Measurements from ENCODE around the gene KSR1. TPM values are rescaled to one million over a fixed set of nuclear protein-coding genes. Genes with fewer than 3 reads are reported as not detected.

Gene KSR1
- total RNA-seq, 1 experiment from 2014 or later = 88.9 TPM

- ChIA-PET CTCF (interaction anchor here (1.1 to 1.6 kb wide), 2 partner anchors 140 to 223 kb away, joined by 3 to 5 read pairs; no protein-coding TSS in a partner anchor), POLR2A (interaction anchor here (0.8 kb wide), 1 partner anchor 104 kb away, joined by 4 read pairs; no protein-coding TSS in a partner anchor)
- no peaks in the 10 kb centered on the region for H3K9me3 ChIP-seq
- Mint-ChIP-seq H3K27ac (ENCODE audit: unreplicated experiment) (peak overlapping the region; percentile 25), H3K9me3 (ENCODE audit: unreplicated experiment) (no peaks in the 10 kb centered on the region), H3K36me3 (ENCODE audit: insufficient read depth, unreplicated experiment) (no peaks in the 10 kb centered on the region), H3K4me3 (ENCODE audit: unreplicated experiment) (no peak overlapping the region), H3K27me3 (ENCODE audit: insufficient read depth, unreplicated experiment) (no peaks in the 10 kb centered on the region), H3K4me1 (ENCODE audit: low read depth, unreplicated experiment) (peaks cover 46% of the 10 kb centered on the region)
- no TSS peak for BruUV-seq (replicated peaks)
- peaks cover 40% of the 10 kb centered on the region for H3K4me1 ChIP-seq
- no peak for TF ChIP-seq CTCF (IDR thresholded peaks at IDR 0.05; ENCODE audit: insufficient read depth in 1 of 2, low read depth in 1 of 2, low read length in 1 of 2, severe bottlenecking in 1 of 2, unreplicated experiment in 1 of 2)
- no peak for DNase-seq
- H3K4me3 ChIP-seq (ENCODE audit: low read depth, low read length) = no peak overlapping the region
- no peaks in the 10 kb centered on the region for H3K36me3 ChIP-seq (ENCODE audit: control insufficient read depth, insufficient read depth, low read length)
- no peaks in the 10 kb centered on the region for H3K27me3 ChIP-seq (replicated peaks; ENCODE audit: control insufficient read depth, insufficient read depth, low read length)
- intact Hi-C loops (cut with micrococcal nuclease; ENCODE audit: unreplicated experiment) = no loop called here
Measured at GRCh38 chr17:27459433-27459832, 3.2 kb downstream of the KSR1 start.

DNA sequence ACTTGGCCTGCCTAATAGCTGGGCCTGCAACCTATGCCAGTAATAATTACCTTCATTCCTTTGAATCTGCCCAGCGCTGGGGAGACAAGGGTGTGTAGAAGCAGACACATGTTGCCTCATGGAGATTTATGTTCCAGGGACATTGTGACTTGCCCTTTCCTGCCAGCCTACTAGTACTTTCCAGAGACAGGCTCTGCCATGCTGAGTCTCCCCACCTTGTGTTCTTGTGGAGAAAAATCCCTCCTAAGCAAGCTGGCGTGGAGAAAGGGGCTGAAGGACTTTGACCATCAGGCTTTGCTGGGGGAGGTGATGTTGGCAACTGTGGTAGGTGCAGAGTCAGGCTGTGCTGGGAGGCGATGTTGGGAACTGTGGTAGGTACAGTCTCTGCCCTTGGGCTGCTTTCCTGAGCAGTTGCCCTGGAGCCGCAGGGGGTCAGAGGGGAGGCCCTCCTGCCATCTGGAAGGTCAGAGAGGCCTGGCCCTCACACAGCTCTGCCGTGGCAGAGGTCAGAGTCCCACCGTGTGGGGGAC is 4.0 kb downstream of the KSR1 start:
- Mint-ChIP-seq H3K27me3 (ENCODE audit: insufficient read depth, unreplicated experiment) (no peaks in the 10 kb centered on the region), H3K9me3 (ENCODE audit: unreplicated experiment) (no peaks in the 10 kb centered on the region), H3K4me3 (ENCODE audit: unreplicated experiment) (no peak overlapping the region), H3K27ac (ENCODE audit: unreplicated experiment) (no peak overlapping the region), H3K4me1 (ENCODE audit: low read depth, unreplicated experiment) (peaks cover 42% of the 10 kb centered on the region), H3K36me3 (ENCODE audit: insufficient read depth, unreplicated experiment) (no peaks in the 10 kb centered on the region)
- TF ChIP-seq CTCF (IDR thresholded peaks at IDR 0.05; ENCODE audit: insufficient read depth in 1 of 2, low read depth in 1 of 2, low read length in 1 of 2, severe bottlenecking in 1 of 2, unreplicated experiment in 1 of 2) = no peak
- CTCF ChIA-PET = interaction anchor here (0.6 to 3.6 kb wide), 3 partner anchors 140 to 431 kb away, joined by 3 to 11 read pairs (median 3); no protein-coding TSS in a partner anchor
- intact Hi-C loops (cut with micrococcal nuclease; ENCODE audit: unreplicated experiment) = no loop called here
- Histone ChIP-seq H3K4me3 (ENCODE audit: low read depth, low read length) (no peak overlapping the region), H3K9me3 (no peaks in the 10 kb centered on the region), H3K27me3 (replicated peaks; ENCODE audit: control insufficient read depth, insufficient read depth, low read length) (no peaks in the 10 kb centered on the region), H3K4me1 (peaks cover 40% of the 10 kb centered on the region), H3K36me3 (ENCODE audit: control insufficient read depth, insufficient read depth, low read length) (no peaks in the 10 kb centered on the region)
- DNase-seq = no peak
- no TSS peak for BruUV-seq (replicated peaks)
- POLR2A ChIA-PET = no interaction called here

DNA sequence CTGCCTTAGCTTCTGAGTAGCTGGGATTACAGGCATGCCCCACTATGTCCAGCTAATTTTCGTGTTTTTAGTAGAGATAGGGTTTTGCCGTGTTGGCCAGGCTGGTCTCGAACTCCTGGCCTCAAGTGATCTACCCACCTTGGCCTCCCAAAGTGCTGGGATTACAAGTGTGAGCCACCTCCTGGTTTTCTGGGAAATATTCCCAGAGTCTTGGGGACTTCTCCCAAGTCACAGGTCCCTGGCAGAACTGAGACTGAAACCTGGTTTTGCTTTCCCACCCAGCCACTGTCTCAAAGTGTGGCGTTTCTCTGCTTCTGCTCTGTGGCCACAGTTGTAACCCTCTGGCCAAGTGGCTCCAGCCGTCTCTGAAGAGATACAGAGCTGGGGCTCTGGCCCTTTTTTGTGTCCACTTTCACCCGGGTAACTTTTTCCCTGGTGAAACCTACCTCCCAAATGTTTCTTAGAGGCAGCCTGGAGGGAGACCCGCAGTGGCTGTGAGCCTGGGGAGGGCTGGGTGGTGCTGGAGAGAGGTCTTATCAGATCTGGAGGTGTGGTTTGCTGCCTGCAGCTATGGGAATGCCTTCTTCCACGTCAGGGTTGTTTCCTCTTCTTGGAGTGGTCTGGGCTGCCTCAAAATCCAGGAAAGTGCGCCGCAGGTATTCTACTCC is 5.1 kb downstream of the KSR1 start:
- H3K36me3 Mint-ChIP-seq (ENCODE audit: insufficient read depth, unreplicated experiment) = no peaks in the 10 kb centered on the region
- no TSS peak for BruUV-seq (replicated peaks)
- H3K27ac Mint-ChIP-seq (ENCODE audit: unreplicated experiment) = peak overlapping the region; percentile 1
- no peak overlapping the region for H3K4me3 Mint-ChIP-seq (ENCODE audit: unreplicated experiment)
- no peaks in the 10 kb centered on the region for H3K9me3 Mint-ChIP-seq (ENCODE audit: unreplicated experiment)
- H3K27me3 Mint-ChIP-seq (ENCODE audit: insufficient read depth, unreplicated experiment) = no peaks in the 10 kb centered on the region
- Histone ChIP-seq H3K9me3 (no peaks in the 10 kb centered on the region), H3K27me3 (replicated peaks; ENCODE audit: control insufficient read depth, insufficient read depth, low read length) (no peaks in the 10 kb centered on the region), H3K4me3 (ENCODE audit: low read depth, low read length) (no peak overlapping the region), H3K4me1 (peaks cover 40% of the 10 kb centered on the region), H3K36me3 (ENCODE audit: control insufficient read depth, insufficient read depth, low read length) (no peaks in the 10 kb centered on the region)
- peaks cover 37% of the 10 kb centered on the region for H3K4me1 Mint-ChIP-seq (ENCODE audit: low read depth, unreplicated experiment)
- intact Hi-C loops (cut with micrococcal nuclease; ENCODE audit: unreplicated experiment) = no loop called here
- ChIA-PET CTCF (interaction anchor here (3.6 kb wide), 1 partner anchor 138 kb away, joined by 11 read pairs; no protein-coding TSS in a partner anchor), POLR2A (interaction anchor here (0.6 kb wide), 1 partner anchor 34 kb away, joined by 3 read pairs; no protein-coding TSS in a partner anchor)
- TF ChIP-seq CTCF (IDR thresholded peaks at IDR 0.05; ENCODE audit: insufficient read depth in 1 of 2, low read depth in 1 of 2, low read length in 1 of 2, severe bottlenecking in 1 of 2, unreplicated experiment in 1 of 2) = no peak
- DNase-seq = peak; percentile 44 to 76

Measured in Caco-2 (cell line).